K562 (cell line): ENCODE data around the gene NPDC1. TPM values are rescaled to one million over a fixed set of nuclear protein-coding genes. Genes with fewer than 3 reads are reported as not detected.
A peak's percentile ranks its signal among the peaks of the same experiment; 100 is the strongest.

ENCODE experiments used
- ATAC-seq: fragments of 200-7000 bp; cut with Tn5 transposase; 3 replicates; pipeline ENCODE4 v1.9.1; 2020; ENCODE audit warnings: moderate library complexity
- BruUV-seq: library from RNA; stranded (reverse); fragments of 400-500 nt; replicated peaks from 2 replicates; lab custom pipeline; 2021; lab: Mats Ljungman, UMichigan
- CTCF ChIA-PET: fragments of 300-600 bp; formaldehyde crosslinking; extraction: SDS; loops from one replicate; lab custom pipeline; 2021; ENCODE audit warnings: low intra/inter-chr PET ratio; lab: Yijun Ruan, JAX
- POLR2A ChIA-PET: fragments of 300-600, 350-650 bp; sonication (Branson Sonifier 250); formaldehyde crosslinking; extraction: SDS; loops from one replicate; lab custom pipeline; 2021; ENCODE audit warnings: antibody characterized with exemption, inconsistent platforms; lab: Yijun Ruan, JAX
- DNase-seq, 4 experiments: peaks; one replicate each; pipeline versions ENCODE4 v3.0.0 to v3.0.0-alpha.2; 2011 to 2018; ENCODE audit warnings: low spot score in 3 of 4, mixed read lengths in 3 of 4; ENCODE audit errors: extremely low read depth in 1 of 4
- FAIRE-seq: peaks from 2 replicates; lab custom pipeline; 2011; peaks lifted over from hg19 to GRCh38; lab: Jason Lieb, UNC
- H2AFZ ChIP-seq: 2 replicates; pipeline ENCODE4 v1.6.0; 2011; ENCODE audit warnings: low read depth, low read length, control low read depth, inconsistent platforms
- H3K27ac ChIP-seq: fragments of 200-600 bp; 3 replicates; pipeline ENCODE4 v1.8.0; 2011; ENCODE audit warnings: low read depth, mild to moderate bottlenecking, control low read depth, inconsistent platforms, low read length, moderate library complexity, mixed read lengths; ENCODE audit errors: extremely low read depth
- H3K27me3 ChIP-seq, 2 experiments: fragments of 300-600 bp in 1 of 2; 2 replicates in 1 of 2; 3 replicates in 1 of 2; pipeline versions ENCODE4 v1.6.0 to v1.8.0; 2011; ENCODE audit warnings: inconsistent platforms in 2 of 2, low read length in 2 of 2, mild to moderate bottlenecking in 1 of 2, mixed read lengths in 1 of 2, moderate library complexity in 1 of 2; ENCODE audit not compliant: control insufficient read depth in 2 of 2, insufficient read depth in 2 of 2
- H3K36me3 ChIP-seq: fragments of 300-600 bp; 3 replicates; pipeline ENCODE4 v1.8.0; 2011; ENCODE audit warnings: mild to moderate bottlenecking, low read length, inconsistent platforms; ENCODE audit not compliant: control insufficient read depth, insufficient read depth
- H3K4me1 ChIP-seq, 2 experiments: fragments of 200-600 bp in 1 of 2; replicated peaks in 1 of 2; 2 replicates in 1 of 2; 3 replicates in 1 of 2; pipeline versions ENCODE4 v1.5.1 to v1.8.0; 2011; ENCODE audit warnings: inconsistent platforms in 2 of 2, low read length in 2 of 2, mild to moderate bottlenecking in 1 of 2, mixed read lengths in 1 of 2, moderate library complexity in 1 of 2; ENCODE audit not compliant: control insufficient read depth in 2 of 2, insufficient read depth in 2 of 2
- H3K4me2 ChIP-seq: 2 replicates; pipeline ENCODE4 v1.6.1; 2011; ENCODE audit warnings: low read length, control low read depth, inconsistent platforms, mixed read lengths; ENCODE audit not compliant: insufficient read depth
- H3K4me3 ChIP-seq: fragments of 200-600 bp; sonication (generic), shearing (Covaris generic); 2 replicates; pipeline ENCODE4 v1.5.1; 2016; ENCODE audit warnings: control low read depth, inconsistent platforms
- H3K79me2 ChIP-seq: fragments of 200-600 bp; 3 replicates; pipeline ENCODE4 v1.8.0; 2011; ENCODE audit warnings: low read length, inconsistent platforms; ENCODE audit not compliant: control insufficient read depth, insufficient read depth
- H3K9ac ChIP-seq, 2 experiments: 2 replicates each; pipeline versions ENCODE4 v1.6.0 to v1.6.1; 2011; ENCODE audit warnings: low read depth in 2 of 2, low read length in 2 of 2, control low read depth in 1 of 2, inconsistent platforms in 1 of 2, mild to moderate bottlenecking in 1 of 2, mixed read lengths in 1 of 2; ENCODE audit not compliant: insufficient read depth in 1 of 2
- H3K9me1 ChIP-seq: one replicate; pipeline ENCODE4 v1.6.0; 2011; ENCODE audit warnings: inconsistent platforms, mild to moderate bottlenecking, low read length, moderate library complexity; ENCODE audit not compliant: control insufficient read depth, insufficient read depth
- H3K9me3 ChIP-seq: replicated peaks from 2 replicates; pipeline ENCODE4 v1.5.1; 2011; ENCODE audit warnings: low read depth, low read length, inconsistent platforms; ENCODE audit not compliant: control insufficient read depth, insufficient read depth
- H4K20me1 ChIP-seq: replicated peaks from 2 replicates; pipeline ENCODE4 v1.6.1; 2011; ENCODE audit warnings: low read length, inconsistent platforms, mixed read lengths; ENCODE audit not compliant: control insufficient read depth, insufficient read depth
- CBX2 ChIP-seq: fragments of 200-600 bp; sonication (generic); IDR thresholded peaks from one replicate; pipeline ENCODE4 v1.6.1; 2012; ENCODE audit warnings: mild to moderate bottlenecking, low read length, inconsistent platforms; ENCODE audit not compliant: insufficient read depth, poor library complexity, severe bottlenecking
- FIP1L1 ChIP-seq: fragments of 200-400 bp; formaldehyde crosslinking; IDR thresholded peaks from 2 replicates; pipeline ENCODE4 v1.6.1; 2018; ENCODE audit warnings: mild to moderate bottlenecking, low read depth, low read length; ENCODE audit not compliant: poor library complexity, severe bottlenecking
- HNRNPL ChIP-seq: fragments of 200-400 bp; formaldehyde crosslinking; IDR thresholded peaks from 2 replicates; pipeline ENCODE4 v1.6.1; 2017; ENCODE audit warnings: low read depth, mild to moderate bottlenecking, low read length
- NR1H2 ChIP-seq: sonication (generic); formaldehyde crosslinking; IDR thresholded peaks from 2 replicates; pipeline ENCODE4 v1.4.0; 2020; ENCODE audit warnings: mild to moderate bottlenecking, missing genetic modification reagents
- RBBP5 ChIP-seq: fragments of 200-600 bp; sonication (generic); IDR thresholded peaks from 2 replicates; pipeline ENCODE4 v1.6.1; 2012; ENCODE audit warnings: borderline replicate concordance, mild to moderate bottlenecking, low read length, control low read depth, inconsistent platforms; ENCODE audit not compliant: insufficient read depth, poor library complexity, severe bottlenecking
- ZNF224 ChIP-seq: sonication (generic); formaldehyde crosslinking; IDR thresholded peaks from 2 replicates; pipeline ENCODE4 v1.8.0; 2022; ENCODE audit warnings: mild to moderate bottlenecking, missing genetic modification reagents
- WGBS: fragments of 100-300 bp; shearing (Covaris generic); methylation state at CpG from one replicate; pipeline ENCODE4 v1.1.6; 2016; ENCODE audit warnings: low coverage, mixed read lengths; ENCODE audit not compliant: insufficient coverage; ENCODE audit errors: missing lambda C conversion rate; 5-methylcytosine and 5-hydroxymethylcytosine counted together
- in situ Hi-C: fragments of 300-500 bp; cut with MboI; formaldehyde crosslinking; loops from 4 replicates; pipeline ENCODE4 v1.15.0; 2018; ENCODE audit warnings: inconsistent platforms, mixed read lengths
- intact Hi-C: fragments of 100-400 bp; cut with micrococcal nuclease; formaldehyde crosslinking; loops from 2 replicates; pipeline ENCODE4 v1.14.2; 2022
- polyA plus RNA-seq, 8 experiments: library from polyadenylated mRNA; depleted of rRNA in 4 of 8; stranded (reverse) in 5 of 8; unstranded in 3 of 8; fragments of >200 nt; fragmentation: Nextera tagmentation in 2 of 8; fragmentation: Illumina TruSeq in 1 of 8; extraction: Ambion mirVana in 2 of 8; extraction: Trizol in 1 of 8; gene quantifications; 2 replicates each; pipeline versions ENCODE4 v1.2.1 to v1.2.3, GENCODE V29; 2011 to 2014; ENCODE audit warnings: inconsistent platforms in 1 of 8, missing spikeins in 1 of 8
- total RNA-seq, 7 experiments: library from RNA; depleted of rRNA in 6 of 7; stranded (reverse); fragments of >200 nt in 6 of 7; fragmentation: Illumina TruSeq in 2 of 7; extraction: Trizol in 2 of 7; gene quantifications; 2 replicates each; pipeline versions ENCODE4 v1.2.1 to v1.2.3, GENCODE V29; 2011 to 2021; ENCODE audit warnings: low replicate concordance in 1 of 7
- TF ChIP-seq, protein P1 (sequence below): sonication (generic); formaldehyde crosslinking; IDR thresholded peaks from 2 replicates; pipeline ENCODE4 v1.8.1; 2023; ENCODE audit warnings: mild to moderate bottlenecking, missing genetic modification reagents
- TF ChIP-seq, protein P2 (sequence below): fragments of 450-650 bp; formaldehyde crosslinking; IDR thresholded peaks from 2 replicates; pipeline ENCODE4 v1.4.0; 2022; ENCODE audit warnings: mild to moderate bottlenecking, moderate library complexity

The NPDC1 gene
- total and polyA plus RNA-seq, 9 of the 15 experiments (the other 6 are each of a cell fraction or from before 2014, with no cell fraction given): 0.06 to 2.1 (median 0.53) TPM; not detected in 3

DNA sequence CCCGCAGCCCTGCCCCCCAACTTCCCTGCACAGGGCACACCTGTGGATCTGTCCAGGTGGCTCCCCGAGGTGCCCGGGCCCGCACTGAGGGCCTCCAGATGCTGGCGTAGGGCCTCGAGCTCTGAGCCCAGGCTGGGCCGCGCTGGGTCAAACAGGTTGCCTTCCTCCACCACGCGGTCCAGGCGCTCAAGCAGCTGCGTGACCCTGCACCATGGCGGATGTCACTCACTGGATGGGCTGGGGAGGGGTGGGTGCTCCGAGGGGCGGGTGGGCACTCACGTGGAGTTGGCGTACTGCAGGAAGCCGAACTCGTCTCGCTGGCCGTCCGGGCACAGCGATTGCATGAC, 23.3 kb downstream of the NPDC1 start:
- DNase-seq (no peak), ATAC-seq (no peak), FAIRE-seq (no peak)
- CTCF ChIA-PET: no interaction called here
- 97% methylated on average over 6 of the region's 23 CpGs for WGBS
- Histone ChIP-seq H3K9me1 (no peaks in the 10 kb centered on the region), H3K4me1 (peaks cover 8 to 91% of the 10 kb centered on the region in 2 experiments), H4K20me1 (0 out of 2 replicates have a peak, but pooled peaks cover 5% of the 10 kb centered on the region), H3K27me3 (no peaks in the 10 kb centered on the region), H3K9me3 (no peaks in the 10 kb centered on the region), H3K4me3 (no peak overlapping the region), H3K4me2 (peak overlapping the region; percentile 18; the same call in 1 of the 2 replicates), H3K9ac (peak overlapping the region in 1 of 2 experiments; percentile 11; a peak in 2 of 4 replicates), H3K27ac (no peak overlapping the region)
- no TSS peak for BruUV-seq
- TF ChIP-seq CBX2: no peak
- peak; percentile 7 for TF ChIP-seq FIP1L1
- TF ChIP-seq, protein P1, sequence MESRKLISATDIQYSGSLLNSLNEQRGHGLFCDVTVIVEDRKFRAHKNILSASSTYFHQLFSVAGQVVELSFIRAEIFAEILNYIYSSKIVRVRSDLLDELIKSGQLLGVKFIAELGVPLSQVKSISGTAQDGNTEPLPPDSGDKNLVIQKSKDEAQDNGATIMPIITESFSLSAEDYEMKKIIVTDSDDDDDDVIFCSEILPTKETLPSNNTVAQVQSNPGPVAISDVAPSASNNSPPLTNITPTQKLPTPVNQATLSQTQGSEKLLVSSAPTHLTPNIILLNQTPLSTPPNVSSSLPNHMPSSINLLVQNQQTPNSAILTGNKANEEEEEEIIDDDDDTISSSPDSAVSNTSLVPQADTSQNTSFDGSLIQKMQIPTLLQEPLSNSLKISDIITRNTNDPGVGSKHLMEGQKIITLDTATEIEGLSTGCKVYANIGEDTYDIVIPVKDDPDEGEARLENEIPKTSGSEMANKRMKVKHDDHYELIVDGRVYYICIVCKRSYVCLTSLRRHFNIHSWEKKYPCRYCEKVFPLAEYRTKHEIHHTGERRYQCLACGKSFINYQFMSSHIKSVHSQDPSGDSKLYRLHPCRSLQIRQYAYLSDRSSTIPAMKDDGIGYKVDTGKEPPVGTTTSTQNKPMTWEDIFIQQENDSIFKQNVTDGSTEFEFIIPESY (CRISPR knock-in tag): peak; percentile 76; the same call in 1 of the 2 replicates
- TF ChIP-seq NR1H2 (CRISPR knock-in tag): no peak
- TF ChIP-seq, protein P2, sequence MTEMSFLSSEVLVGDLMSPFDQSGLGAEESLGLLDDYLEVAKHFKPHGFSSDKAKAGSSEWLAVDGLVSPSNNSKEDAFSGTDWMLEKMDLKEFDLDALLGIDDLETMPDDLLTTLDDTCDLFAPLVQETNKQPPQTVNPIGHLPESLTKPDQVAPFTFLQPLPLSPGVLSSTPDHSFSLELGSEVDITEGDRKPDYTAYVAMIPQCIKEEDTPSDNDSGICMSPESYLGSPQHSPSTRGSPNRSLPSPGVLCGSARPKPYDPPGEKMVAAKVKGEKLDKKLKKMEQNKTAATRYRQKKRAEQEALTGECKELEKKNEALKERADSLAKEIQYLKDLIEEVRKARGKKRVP (CRISPR knock-in tag): no peak
- peak; percentile 63; the same call in 1 of the 2 replicates for TF ChIP-seq HNRNPL
- peak; percentile 21 for TF ChIP-seq RBBP5
- 0 out of 2 replicates have a peak, but pooled peaks have one; percentile 49 for TF ChIP-seq ZNF224 (CRISPR knock-in tag)
- TF ChIP-seq, all 486 proteins: peak for 5
- Histone ChIP-seq H3K79me2 (peaks cover 3% of the 10 kb centered on the region; the same call in 1 of the 3 replicates), H3K36me3 (no peaks in the 10 kb centered on the region), H2AFZ (no peak overlapping the region)
- in situ Hi-C loops: no loop called here
- intact Hi-C loops: no loop called here
- POLR2A ChIA-PET: interaction anchor here (0.6 to 1.1 kb wide), 5 partner anchors 12 to 1574 kb away, joined by 3 to 4 read pairs (median 3); partner anchors contain the start of gene PTGDS
